OCI-LY3 (cell line): ENCODE results near the gene ATG2A.

Experiments used
- EZH2phosphoT487 ChIP-seq: fragments of 200-600 bp; shearing (Covaris generic); IDR thresholded peaks from 2 replicates; pipeline ENCODE4 v1.6.1; 2018; ENCODE audit warnings: antibody characterized with exemption, mixed run types, low read depth
- TF ChIP-seq, protein P1 (sequence below): fragments of 200-600, 300-600 bp; sonication (generic); IDR thresholded peaks from 2 replicates; pipeline ENCODE4 v1.5.1; 2014; ENCODE audit warnings: antibody characterized with exemption, low read length, low read depth

DNA sequence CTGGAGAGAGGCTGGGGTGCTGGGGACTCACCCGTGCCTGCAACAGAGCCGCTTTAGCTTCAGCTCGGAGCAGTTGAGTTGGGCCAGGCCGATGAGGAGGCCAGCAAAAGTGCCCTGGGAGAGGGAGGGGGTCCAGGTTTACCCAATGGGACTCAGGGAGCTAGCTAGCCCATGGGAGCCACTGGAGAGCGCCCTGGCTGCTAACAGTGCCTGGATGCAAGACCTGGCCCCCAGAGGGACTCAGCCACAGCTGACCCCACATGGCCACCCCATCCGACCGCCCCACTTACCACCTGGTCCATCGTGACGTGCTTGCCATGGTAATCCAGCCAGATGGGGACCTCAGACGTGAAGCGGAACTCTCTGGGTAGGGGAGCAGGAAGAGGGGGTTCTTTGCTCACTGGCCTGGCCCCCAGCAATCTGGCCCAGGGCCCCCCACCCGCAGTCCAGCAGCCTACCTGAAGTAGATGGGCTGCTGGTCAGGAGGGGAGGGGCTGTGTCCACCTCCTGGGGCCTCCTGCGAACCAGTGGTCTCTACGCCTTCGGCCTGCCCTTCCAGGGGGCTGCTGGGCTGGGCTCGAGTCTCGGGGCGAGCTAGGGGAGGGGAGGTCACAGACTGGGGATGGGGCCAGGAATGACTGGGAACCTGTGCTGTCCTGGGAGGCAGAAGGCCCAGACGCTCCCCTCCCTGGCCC lies 19.5 kb downstream of the ATG2A start:
- TF ChIP-seq, protein P1, sequence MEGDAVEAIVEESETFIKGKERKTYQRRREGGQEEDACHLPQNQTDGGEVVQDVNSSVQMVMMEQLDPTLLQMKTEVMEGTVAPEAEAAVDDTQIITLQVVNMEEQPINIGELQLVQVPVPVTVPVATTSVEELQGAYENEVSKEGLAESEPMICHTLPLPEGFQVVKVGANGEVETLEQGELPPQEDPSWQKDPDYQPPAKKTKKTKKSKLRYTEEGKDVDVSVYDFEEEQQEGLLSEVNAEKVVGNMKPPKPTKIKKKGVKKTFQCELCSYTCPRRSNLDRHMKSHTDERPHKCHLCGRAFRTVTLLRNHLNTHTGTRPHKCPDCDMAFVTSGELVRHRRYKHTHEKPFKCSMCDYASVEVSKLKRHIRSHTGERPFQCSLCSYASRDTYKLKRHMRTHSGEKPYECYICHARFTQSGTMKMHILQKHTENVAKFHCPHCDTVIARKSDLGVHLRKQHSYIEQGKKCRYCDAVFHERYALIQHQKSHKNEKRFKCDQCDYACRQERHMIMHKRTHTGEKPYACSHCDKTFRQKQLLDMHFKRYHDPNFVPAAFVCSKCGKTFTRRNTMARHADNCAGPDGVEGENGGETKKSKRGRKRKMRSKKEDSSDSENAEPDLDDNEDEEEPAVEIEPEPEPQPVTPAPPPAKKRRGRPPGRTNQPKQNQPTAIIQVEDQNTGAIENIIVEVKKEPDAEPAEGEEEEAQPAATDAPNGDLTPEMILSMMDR, result no peak
- TF ChIP-seq EZH2phosphoT487, result no peak
